ENCODE results near the gene NPTXR. TPM values are rescaled to one million over a fixed set of nuclear protein-coding genes. Genes with fewer than 3 reads are reported as not detected.

Gene NPTXR
- polyA plus RNA-seq, 1 of the 3 experiments (the other 2 are of a cell fraction), result 1.2 TPM

DNA sequence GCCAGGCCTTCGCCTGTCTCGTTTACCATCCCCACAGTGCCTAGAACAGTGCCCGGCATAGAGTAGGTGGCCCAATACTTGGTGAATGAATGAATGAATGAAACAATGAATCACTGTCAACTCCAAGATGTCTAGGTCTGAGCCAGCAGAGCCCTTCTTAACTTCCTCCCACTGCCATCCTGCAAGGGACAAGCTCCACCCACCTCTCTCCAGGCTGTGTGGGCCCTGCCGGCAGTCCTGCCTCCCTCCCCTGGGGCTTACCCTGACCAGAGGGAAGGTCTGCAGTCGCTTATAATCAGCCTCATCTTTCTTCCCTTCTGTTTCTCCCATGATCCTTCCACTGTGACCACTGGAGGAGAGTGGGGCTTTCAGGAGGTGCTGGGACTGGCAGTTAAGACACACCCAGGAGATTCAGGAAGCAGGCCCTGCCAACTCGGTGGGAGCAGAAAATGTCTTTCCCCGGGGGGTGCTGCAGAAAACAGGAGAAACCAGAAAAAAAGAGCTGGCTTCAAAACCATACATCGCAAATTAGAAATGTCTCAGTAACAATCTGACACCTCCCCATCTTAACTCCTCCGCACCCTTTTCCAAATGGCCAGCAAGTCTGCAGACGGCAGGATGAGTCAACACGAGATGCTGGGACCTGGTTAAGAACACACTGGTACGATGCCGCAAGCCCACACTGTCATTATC is 61.3 kb downstream of the NPTXR start (continued):
- TF ChIP-seq USF1 (IDR thresholded peaks at IDR 0.05; ENCODE audit: borderline replicate concordance, low read depth) (no peak), NFIC (IDR thresholded peaks at IDR 0.05; ENCODE audit: borderline replicate concordance) (no peak), SIN3A (IDR thresholded peaks at IDR 0.05; ENCODE audit: borderline replicate concordance, low read depth, low read length) (no peak), TEAD4 (IDR thresholded peaks at IDR 0.05; ENCODE audit: borderline replicate concordance, insufficient read depth) (no peak), GABPA (IDR thresholded peaks at IDR 0.05; ENCODE audit: low read depth) (no peak)

DNA sequence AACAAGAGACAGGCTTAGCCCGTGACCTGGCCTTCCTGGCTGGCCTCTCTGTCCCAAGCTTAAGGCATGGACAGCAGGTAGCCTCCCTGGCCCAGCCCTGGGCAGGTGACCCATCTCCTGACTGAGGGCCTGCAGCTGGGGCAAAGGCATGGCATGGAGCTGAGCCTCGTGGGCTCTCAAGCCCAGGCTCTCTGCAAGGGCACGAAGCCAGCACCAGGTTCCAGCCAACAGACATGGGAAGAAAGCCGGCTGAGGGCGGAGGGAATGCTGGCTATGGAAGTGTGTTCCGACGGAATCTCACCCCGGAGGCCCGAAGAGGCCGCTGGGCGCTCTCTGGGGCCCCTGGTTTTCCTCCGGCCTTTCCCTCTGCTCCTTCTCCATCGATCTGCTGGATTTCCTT is 62.8 kb downstream of the NPTXR start:
- no peaks in the 10 kb centered on the region for H3K9me2 ChIP-seq
- no peak overlapping the region for H3K9ac ChIP-seq
- no peaks in the 10 kb centered on the region for H4K20me1 ChIP-seq (ENCODE audit: insufficient read depth)
- no peaks in the 10 kb centered on the region for H3F3A ChIP-seq (replicated peaks; ENCODE audit: insufficient read depth)
- TF ChIP-seq TAF1 (IDR thresholded peaks at IDR 0.05; ENCODE audit: borderline replicate concordance, low read depth, low read length) (no peak), USF1 (IDR thresholded peaks at IDR 0.05; ENCODE audit: borderline replicate concordance, low read depth) (no peak), RAD21 (IDR thresholded peaks at IDR 0.05; ENCODE audit: low read length) (no peak), EP300 (IDR thresholded peaks at IDR 0.05; ENCODE audit: borderline replicate concordance in 1 of 2, low read depth in 1 of 2, low read length in 1 of 2) (no peak), FOXJ3 (CRISPR knock-in tag; IDR thresholded peaks at IDR 0.05) (no peak), TEAD4 (IDR thresholded peaks at IDR 0.05; ENCODE audit: borderline replicate concordance, insufficient read depth) (no peak), CHD2 (IDR thresholded peaks at IDR 0.05; ENCODE audit: low read length, partially characterized antibody) (no peak), YY1 (IDR thresholded peaks at IDR 0.05; ENCODE audit: low read depth) (no peak), GATA2 (CRISPR knock-in tag; IDR thresholded peaks at IDR 0.05) (no peak), NRF1 (IDR thresholded peaks at IDR 0.05; ENCODE audit: low read depth, low read length) (no peak), RFX5 (IDR thresholded peaks at IDR 0.05; ENCODE audit: low read length) (no peak), NFIC (IDR thresholded peaks at IDR 0.05; ENCODE audit: borderline replicate concordance) (no peak), FOSL2 (IDR thresholded peaks at IDR 0.05; ENCODE audit: borderline replicate concordance, low read depth) (no peak), ELF1 (IDR thresholded peaks at IDR 0.05) (no peak), SIN3A (IDR thresholded peaks at IDR 0.05; ENCODE audit: borderline replicate concordance, low read depth, low read length) (no peak)
- TF ChIP-seq, protein P1, sequence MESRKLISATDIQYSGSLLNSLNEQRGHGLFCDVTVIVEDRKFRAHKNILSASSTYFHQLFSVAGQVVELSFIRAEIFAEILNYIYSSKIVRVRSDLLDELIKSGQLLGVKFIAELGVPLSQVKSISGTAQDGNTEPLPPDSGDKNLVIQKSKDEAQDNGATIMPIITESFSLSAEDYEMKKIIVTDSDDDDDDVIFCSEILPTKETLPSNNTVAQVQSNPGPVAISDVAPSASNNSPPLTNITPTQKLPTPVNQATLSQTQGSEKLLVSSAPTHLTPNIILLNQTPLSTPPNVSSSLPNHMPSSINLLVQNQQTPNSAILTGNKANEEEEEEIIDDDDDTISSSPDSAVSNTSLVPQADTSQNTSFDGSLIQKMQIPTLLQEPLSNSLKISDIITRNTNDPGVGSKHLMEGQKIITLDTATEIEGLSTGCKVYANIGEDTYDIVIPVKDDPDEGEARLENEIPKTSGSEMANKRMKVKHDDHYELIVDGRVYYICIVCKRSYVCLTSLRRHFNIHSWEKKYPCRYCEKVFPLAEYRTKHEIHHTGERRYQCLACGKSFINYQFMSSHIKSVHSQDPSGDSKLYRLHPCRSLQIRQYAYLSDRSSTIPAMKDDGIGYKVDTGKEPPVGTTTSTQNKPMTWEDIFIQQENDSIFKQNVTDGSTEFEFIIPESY (IDR thresholded peaks at IDR 0.05; ENCODE audit: borderline replicate concordance, low read depth), result no peak
- peaks cover 6 to 18% of the 10 kb centered on the region in 2 experiments; a peak in 2 of 4 replicates for H3K4me1 ChIP-seq (ENCODE audit: control insufficient read depth in 1 of 2, insufficient read depth in 2 of 2, low read depth in 1 of 2, low read length in 1 of 2)
- WGBS (ENCODE audit: low lambda C conversion rate), result 100% methylated on average over 1 of the region's 13 CpGs
- H3K4me3 ChIP-seq (ENCODE audit: low read depth in 2 of 2, low read length in 1 of 2), result no peak overlapping the region
- no peak overlapping the region for H3K4me2 ChIP-seq
- no peaks in the 10 kb centered on the region for H3K36me3 ChIP-seq (replicated peaks in 1 of 2; ENCODE audit: control insufficient read depth in 1 of 2, insufficient read depth in 2 of 2, low read length in 1 of 2)
- no peak overlapping the region for H3K27ac ChIP-seq (ENCODE audit: low read depth in 2 of 2, low read length in 1 of 2)
- no peaks in the 10 kb centered on the region for H3K79me2 ChIP-seq (ENCODE audit: insufficient read depth)
- no peak for DNase-seq
- H2AFZ ChIP-seq (ENCODE audit: low read depth), result no peak overlapping the region
- CTCF ChIA-PET, result interaction anchor here (0.8 to 7.7 kb wide), 2 partner anchors 12 to 17 kb away, joined by 3 to 47 read pairs; no protein-coding TSS in a partner anchor
- no peaks in the 10 kb centered on the region for H3K27me3 ChIP-seq (ENCODE audit: insufficient read depth)
- POLR2A ChIA-PET, result no interaction called here
- H3K9me3 ChIP-seq, result no peaks in the 10 kb centered on the region

All from SK-N-SH (cell line).